HG03095 (cell line): ENCODE data around the gene SLC39A6.
"Not testable (repeated sequence)": the region's sequence is repeated elsewhere in the genome, so short reads cannot be mapped to it uniquely, and the experiment has no call there.

ENCODE experiments used
- ATAC-seq: cut with Tn5 transposase; IDR thresholded peaks from one replicate; pipeline ENCODE4 v1.9.1; 2021; ENCODE audit warnings: moderate library complexity; ENCODE audit not compliant: unreplicated experiment

The SLC39A6 gene

GRCh38 chr18:36064809-36065079, 64.4 kb downstream of the SLC39A6 start:
- ATAC-seq, result not testable (repeated sequence)

GRCh38 chr18:36064027-36064808, 64.9 kb downstream of the SLC39A6 start:
- ATAC-seq, result no peak

DNA sequence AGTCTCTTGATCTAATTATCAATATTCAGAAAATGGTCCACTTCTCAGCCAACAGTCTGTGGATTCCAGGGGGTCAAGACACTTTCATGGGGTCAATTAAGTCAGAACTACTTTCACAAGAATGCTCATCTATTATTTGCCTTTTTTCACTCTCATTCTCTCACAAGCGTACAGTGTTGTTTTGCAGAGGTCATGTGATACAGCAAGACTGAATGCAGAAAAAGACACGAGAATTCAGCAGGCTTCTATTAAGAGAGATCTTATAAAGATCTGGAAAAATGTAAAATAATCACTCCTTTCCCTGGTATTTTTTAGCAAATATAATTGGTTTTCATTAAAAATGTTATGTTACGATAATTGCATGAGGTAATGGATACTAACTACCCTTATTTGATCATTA, 70.5 kb downstream of the SLC39A6 start:
- ATAC-seq, result no peak
